Endothelial cell of umbilical vein (primary cell): ENCODE data around the gene AK9.

Experiments
- POLR2A ChIP-seq: IDR thresholded peaks from 2 replicates; pipeline ENCODE4 v1.6.1; 2012; ENCODE audit warnings: low read depth, mild to moderate bottlenecking, control low read depth, low read length
- POLR2AphosphoS5 ChIP-seq: IDR thresholded peaks from 2 replicates; pipeline ENCODE4 v1.6.1; 2012; ENCODE audit warnings: low read depth, mild to moderate bottlenecking, control low read depth, low read length, moderate library complexity; ENCODE audit not compliant: insufficient read depth

DNA sequence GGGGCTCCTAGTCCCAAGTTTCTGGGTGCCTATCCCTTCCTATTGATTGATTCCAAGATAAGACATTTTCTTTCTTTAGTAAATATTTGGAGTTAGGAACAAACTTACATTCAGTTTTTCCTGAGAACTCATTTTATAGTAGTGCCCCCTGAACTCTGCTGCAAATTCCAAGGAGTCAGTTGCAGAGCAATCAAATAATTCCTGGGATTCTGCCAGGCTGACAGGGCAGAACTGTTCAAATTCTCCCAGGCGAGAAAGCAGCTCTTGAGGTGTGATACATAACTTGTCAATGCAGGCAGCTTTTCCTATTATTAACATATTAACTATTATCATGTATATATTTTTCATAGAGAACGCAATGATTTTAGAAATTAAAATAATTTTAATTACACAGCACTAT is 192.1 kb downstream of the AK9 start:
- TF ChIP-seq POLR2AphosphoS5, result no peak
- TF ChIP-seq POLR2A, result no peak
